Measurements from ENCODE around the gene TENT4A.

GRCh38 chr5:6728795-6729183 is 15.6 kb downstream of the TENT4A start:
- TF ChIP-seq RAD21 (IDR thresholded peaks at IDR 0.05; ENCODE audit: insufficient read depth, low read depth, low read length) (no peak), SUZ12 (IDR thresholded peaks at IDR 0.05; ENCODE audit: unreplicated experiment) (no peak), EP300 (IDR thresholded peaks at IDR 0.05; ENCODE audit: borderline replicate concordance in 1 of 2, control insufficient read depth in 1 of 2, low read depth in 2 of 2, low read length in 2 of 2) (no peak), POLR2AphosphoS5 (IDR thresholded peaks at IDR 0.05; ENCODE audit: low read length) (no peak), RCOR1 (conservative IDR thresholded peaks at IDR 0.05; ENCODE audit: low read depth, low read length) (no peak), POLR2A (IDR thresholded peaks at IDR 0.05; ENCODE audit: low read depth, low read length) (no peak), JUNB (IDR thresholded peaks at IDR 0.05) (no peak), NFIC (IDR thresholded peaks at IDR 0.05; ENCODE audit: low read depth, low read length) (no peak), KAT2A (conservative IDR thresholded peaks at IDR 0.05; ENCODE audit: control insufficient read depth, low read depth, low read length) (no peak), SP1 (IDR thresholded peaks at IDR 0.05; ENCODE audit: low read depth, low read length) (no peak), CTCF (IDR thresholded peaks at IDR 0.05 in 2 of 3, conservative IDR thresholded peaks at IDR 0.05 in 1 of 3; ENCODE audit: control insufficient read depth in 2 of 3, extremely low read depth in 1 of 3, insufficient read depth in 1 of 3, low read depth in 3 of 3, low read length in 3 of 3) (no peak), GABPA (IDR thresholded peaks at IDR 0.05; ENCODE audit: low read depth) (no peak), NR2C2 (IDR thresholded peaks at IDR 0.05; ENCODE audit: borderline replicate concordance, control insufficient read depth, insufficient read length, low read depth) (no peak)
